HEK293 (cell line): Measurements from ENCODE around the gene RABIF.

ENCODE experiments used
- CTCF ChIA-PET: fragments of 350-600 bp; formaldehyde crosslinking; extraction: SDS; loops from one replicate; lab custom pipeline; 2021; ENCODE audit warnings: antibody characterized with exemption; lab: Yijun Ruan, JAX
- POLR2A ChIA-PET: fragments of 300-600 bp; formaldehyde crosslinking; extraction: SDS; loops from one replicate; lab custom pipeline; 2020; ENCODE audit warnings: antibody characterized with exemption, inconsistent platforms; lab: Yijun Ruan, JAX
- H3K27ac ChIP-seq: fragments of 200-500 bp; sonication (Bioruptor generic); 2 replicates; pipeline ENCODE4 v1.5.1; 2014; ENCODE audit warnings: low read depth, low read length, control low read depth, inconsistent platforms; ENCODE audit errors: extremely low read depth
- H3K36me3 ChIP-seq, 2 experiments: fragments of 200-500 bp in 1 of 2; sonication (Bioruptor generic) in 1 of 2; 1 replicate in 1 of 2; 2 replicates in 1 of 2; pipeline ENCODE4 v1.5.1; 2014 to 2017; ENCODE audit warnings: inconsistent platforms in 2 of 2, low read length in 2 of 2; ENCODE audit not compliant: control insufficient read depth in 2 of 2, insufficient read depth in 1 of 2
- H3K4me1 ChIP-seq: fragments of 200-500 bp; sonication (Bioruptor generic); 2 replicates; pipeline ENCODE4 v1.5.1; 2014; ENCODE audit warnings: mild to moderate bottlenecking, low read length, inconsistent platforms; ENCODE audit not compliant: control insufficient read depth, insufficient read depth
- H3K4me3 ChIP-seq: 2 replicates; pipeline ENCODE4 v1.5.1; 2011; ENCODE audit warnings: low read depth, mild to moderate bottlenecking, control low read depth, low read length, moderate library complexity
- H3K9me3 ChIP-seq: fragments of 200-500 bp; sonication (Bioruptor generic); 2 replicates; pipeline ENCODE4 v1.5.1; 2014; ENCODE audit warnings: low read depth, low read length, inconsistent platforms; ENCODE audit not compliant: control insufficient read depth, insufficient read depth
- BCL11A ChIP-seq: fragments of 450-650 bp; formaldehyde crosslinking; IDR thresholded peaks from 2 replicates; pipeline ENCODE4 v1.5.1; 2016; ENCODE audit warnings: low read depth, missing biosample characterization, missing genetic modification characterization
- GLIS1 ChIP-seq: fragments of 450-650 bp; formaldehyde crosslinking; IDR thresholded peaks from 2 replicates; pipeline ENCODE4 v1.5.1; 2016; ENCODE audit warnings: missing biosample characterization, missing genetic modification characterization
- KLF1 ChIP-seq: fragments of 450-650 bp; formaldehyde crosslinking; IDR thresholded peaks from 2 replicates; pipeline ENCODE4 v1.5.1; 2016; ENCODE audit warnings: missing biosample characterization, missing genetic modification characterization
- PRDM1 ChIP-seq: fragments of 450-650 bp; formaldehyde crosslinking; IDR thresholded peaks from 2 replicates; pipeline ENCODE4; 2016; ENCODE audit warnings: missing biosample characterization, missing genetic modification characterization
- RBAK ChIP-seq: fragments of 450-650 bp; formaldehyde crosslinking; IDR thresholded peaks from 2 replicates; pipeline ENCODE4 v1.5.1; 2016; ENCODE audit warnings: missing biosample characterization, missing genetic modification characterization
- SP7 ChIP-seq: fragments of 450-650 bp; formaldehyde crosslinking; IDR thresholded peaks from 2 replicates; pipeline ENCODE4 v1.5.1; 2016; ENCODE audit warnings: missing biosample characterization, missing genetic modification characterization
- ZBTB11 ChIP-seq: fragments of 450-650 bp; formaldehyde crosslinking; conservative IDR thresholded peaks from 2 replicates; pipeline ENCODE4 v1.5.1; 2016; ENCODE audit warnings: low read depth, missing biosample characterization, missing genetic modification characterization
- ZBTB17 ChIP-seq: fragments of 450-650 bp; formaldehyde crosslinking; IDR thresholded peaks from 2 replicates; pipeline ENCODE4 v1.5.1; 2016; ENCODE audit warnings: missing biosample characterization, missing genetic modification characterization
- ZBTB48 ChIP-seq: fragments of 450-650 bp; formaldehyde crosslinking; IDR thresholded peaks from 2 replicates; pipeline ENCODE4 v1.5.1; 2016; ENCODE audit warnings: missing biosample characterization, missing genetic modification characterization
- ZFP3 ChIP-seq: fragments of 450-650 bp; formaldehyde crosslinking; IDR thresholded peaks from 2 replicates; pipeline ENCODE4 v1.5.1; 2016; ENCODE audit warnings: low read depth, missing biosample characterization, missing genetic modification characterization
- ZNF114 ChIP-seq: fragments of 450-650 bp; formaldehyde crosslinking; IDR thresholded peaks from 2 replicates; pipeline ENCODE4 v1.5.0; 2017; ENCODE audit warnings: missing biosample characterization, missing genetic modification characterization
- ZNF140 ChIP-seq: fragments of 450-650 bp; formaldehyde crosslinking; IDR thresholded peaks from 2 replicates; pipeline ENCODE4 v1.5.1; 2016; ENCODE audit warnings: missing biosample characterization, missing genetic modification characterization
- ZNF2 ChIP-seq: fragments of 450-650 bp; formaldehyde crosslinking; IDR thresholded peaks from 2 replicates; pipeline ENCODE4 v1.5.1; 2016; ENCODE audit warnings: missing biosample characterization, missing genetic modification characterization
- ZNF248 ChIP-seq: fragments of 450-650 bp; formaldehyde crosslinking; IDR thresholded peaks from 2 replicates; pipeline ENCODE4 v1.5.1; 2017; ENCODE audit warnings: missing biosample characterization, missing genetic modification characterization
- ZNF350 ChIP-seq: fragments of 450-650 bp; formaldehyde crosslinking; IDR thresholded peaks from 2 replicates; pipeline ENCODE4 v1.5.0; 2017; ENCODE audit warnings: missing biosample characterization, mild to moderate bottlenecking, missing genetic modification characterization
- ZNF555 ChIP-seq: fragments of 450-650 bp; formaldehyde crosslinking; conservative IDR thresholded peaks from 2 replicates; pipeline ENCODE4 v1.5.1; 2017; ENCODE audit warnings: missing biosample characterization, mild to moderate bottlenecking, missing genetic modification characterization, inconsistent platforms
- ZNF777 ChIP-seq: fragments of 450-650 bp; formaldehyde crosslinking; IDR thresholded peaks from 2 replicates; pipeline ENCODE4 v1.5.1; 2017; ENCODE audit warnings: missing biosample characterization, missing genetic modification characterization, borderline replicate concordance
- TF ChIP-seq, protein P1 (sequence below): fragments of 450-650 bp; formaldehyde crosslinking; IDR thresholded peaks from 2 replicates; pipeline ENCODE4 v1.5.1; 2016; ENCODE audit warnings: missing biosample characterization, missing genetic modification characterization, borderline replicate concordance
- TF ChIP-seq, protein P2 (sequence below): fragments of 450-650 bp; IDR thresholded peaks from 2 replicates; pipeline ENCODE4 v1.5.1; 2018; ENCODE audit warnings: missing biosample characterization, mild to moderate bottlenecking, missing genetic modification characterization
- TF ChIP-seq, protein P3 (sequence below): fragments of 450-650 bp; IDR thresholded peaks from 2 replicates; pipeline ENCODE4 v1.5.1; 2018; ENCODE audit warnings: missing biosample characterization, missing genetic modification characterization

RABIF gene

GRCh38 chr1:202844935-202845334, 44.0 kb downstream of the RABIF start:
- no peaks in the 10 kb centered on the region for H3K9me3 ChIP-seq
- no peaks in the 10 kb centered on the region for H3K36me3 ChIP-seq
- POLR2A ChIA-PET = no interaction called here
- H3K27ac ChIP-seq = no peak overlapping the region
- TF ChIP-seq ZNF350 (tag by site-specific recombination) = no peak
- TF ChIP-seq ZNF777 (tag by site-specific recombination) = no peak
- TF ChIP-seq, protein P1, sequence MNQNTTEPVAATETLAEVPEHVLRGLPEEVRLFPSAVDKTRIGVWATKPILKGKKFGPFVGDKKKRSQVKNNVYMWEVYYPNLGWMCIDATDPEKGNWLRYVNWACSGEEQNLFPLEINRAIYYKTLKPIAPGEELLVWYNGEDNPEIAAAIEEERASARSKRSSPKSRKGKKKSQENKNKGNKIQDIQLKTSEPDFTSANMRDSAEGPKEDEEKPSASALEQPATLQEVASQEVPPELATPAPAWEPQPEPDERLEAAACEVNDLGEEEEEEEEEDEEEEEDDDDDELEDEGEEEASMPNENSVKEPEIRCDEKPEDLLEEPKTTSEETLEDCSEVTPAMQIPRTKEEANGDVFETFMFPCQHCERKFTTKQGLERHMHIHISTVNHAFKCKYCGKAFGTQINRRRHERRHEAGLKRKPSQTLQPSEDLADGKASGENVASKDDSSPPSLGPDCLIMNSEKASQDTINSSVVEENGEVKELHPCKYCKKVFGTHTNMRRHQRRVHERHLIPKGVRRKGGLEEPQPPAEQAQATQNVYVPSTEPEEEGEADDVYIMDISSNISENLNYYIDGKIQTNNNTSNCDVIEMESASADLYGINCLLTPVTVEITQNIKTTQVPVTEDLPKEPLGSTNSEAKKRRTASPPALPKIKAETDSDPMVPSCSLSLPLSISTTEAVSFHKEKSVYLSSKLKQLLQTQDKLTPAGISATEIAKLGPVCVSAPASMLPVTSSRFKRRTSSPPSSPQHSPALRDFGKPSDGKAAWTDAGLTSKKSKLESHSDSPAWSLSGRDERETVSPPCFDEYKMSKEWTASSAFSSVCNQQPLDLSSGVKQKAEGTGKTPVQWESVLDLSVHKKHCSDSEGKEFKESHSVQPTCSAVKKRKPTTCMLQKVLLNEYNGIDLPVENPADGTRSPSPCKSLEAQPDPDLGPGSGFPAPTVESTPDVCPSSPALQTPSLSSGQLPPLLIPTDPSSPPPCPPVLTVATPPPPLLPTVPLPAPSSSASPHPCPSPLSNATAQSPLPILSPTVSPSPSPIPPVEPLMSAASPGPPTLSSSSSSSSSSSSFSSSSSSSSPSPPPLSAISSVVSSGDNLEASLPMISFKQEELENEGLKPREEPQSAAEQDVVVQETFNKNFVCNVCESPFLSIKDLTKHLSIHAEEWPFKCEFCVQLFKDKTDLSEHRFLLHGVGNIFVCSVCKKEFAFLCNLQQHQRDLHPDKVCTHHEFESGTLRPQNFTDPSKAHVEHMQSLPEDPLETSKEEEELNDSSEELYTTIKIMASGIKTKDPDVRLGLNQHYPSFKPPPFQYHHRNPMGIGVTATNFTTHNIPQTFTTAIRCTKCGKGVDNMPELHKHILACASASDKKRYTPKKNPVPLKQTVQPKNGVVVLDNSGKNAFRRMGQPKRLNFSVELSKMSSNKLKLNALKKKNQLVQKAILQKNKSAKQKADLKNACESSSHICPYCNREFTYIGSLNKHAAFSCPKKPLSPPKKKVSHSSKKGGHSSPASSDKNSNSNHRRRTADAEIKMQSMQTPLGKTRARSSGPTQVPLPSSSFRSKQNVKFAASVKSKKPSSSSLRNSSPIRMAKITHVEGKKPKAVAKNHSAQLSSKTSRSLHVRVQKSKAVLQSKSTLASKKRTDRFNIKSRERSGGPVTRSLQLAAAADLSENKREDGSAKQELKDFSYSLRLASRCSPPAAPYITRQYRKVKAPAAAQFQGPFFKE (tag by site-specific recombination) = no peak
- TF ChIP-seq, protein P2, sequence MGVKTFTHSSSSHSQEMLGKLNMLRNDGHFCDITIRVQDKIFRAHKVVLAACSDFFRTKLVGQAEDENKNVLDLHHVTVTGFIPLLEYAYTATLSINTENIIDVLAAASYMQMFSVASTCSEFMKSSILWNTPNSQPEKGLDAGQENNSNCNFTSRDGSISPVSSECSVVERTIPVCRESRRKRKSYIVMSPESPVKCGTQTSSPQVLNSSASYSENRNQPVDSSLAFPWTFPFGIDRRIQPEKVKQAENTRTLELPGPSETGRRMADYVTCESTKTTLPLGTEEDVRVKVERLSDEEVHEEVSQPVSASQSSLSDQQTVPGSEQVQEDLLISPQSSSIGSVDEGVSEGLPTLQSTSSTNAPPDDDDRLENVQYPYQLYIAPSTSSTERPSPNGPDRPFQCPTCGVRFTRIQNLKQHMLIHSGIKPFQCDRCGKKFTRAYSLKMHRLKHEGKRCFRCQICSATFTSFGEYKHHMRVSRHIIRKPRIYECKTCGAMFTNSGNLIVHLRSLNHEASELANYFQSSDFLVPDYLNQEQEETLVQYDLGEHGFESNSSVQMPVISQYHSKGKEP = no peak
- TF ChIP-seq GLIS1 (tag by site-specific recombination) = no peak
- no peak for TF ChIP-seq ZBTB17 (tag by site-specific recombination)
- no peak for TF ChIP-seq RBAK (tag by site-specific recombination)
- TF ChIP-seq ZNF248 = no peak
- TF ChIP-seq ZNF140 = no peak
- no peak for TF ChIP-seq ZNF2 (tag by site-specific recombination)
- no peak for TF ChIP-seq ZNF114 (tag by site-specific recombination)
- no peak for TF ChIP-seq BCL11A (tag by site-specific recombination)
- no peak for TF ChIP-seq ZFP3 (tag by site-specific recombination)
- TF ChIP-seq ZNF555 (tag by site-specific recombination) = no peak
- TF ChIP-seq KLF1 (tag by site-specific recombination) = no peak
- no peak for TF ChIP-seq ZBTB48 (tag by site-specific recombination)
- no peak for TF ChIP-seq SP7 (tag by site-specific recombination)
- no peak for TF ChIP-seq PRDM1 (tag by site-specific recombination)
- no peak for TF ChIP-seq ZBTB11
- TF ChIP-seq, protein P3, sequence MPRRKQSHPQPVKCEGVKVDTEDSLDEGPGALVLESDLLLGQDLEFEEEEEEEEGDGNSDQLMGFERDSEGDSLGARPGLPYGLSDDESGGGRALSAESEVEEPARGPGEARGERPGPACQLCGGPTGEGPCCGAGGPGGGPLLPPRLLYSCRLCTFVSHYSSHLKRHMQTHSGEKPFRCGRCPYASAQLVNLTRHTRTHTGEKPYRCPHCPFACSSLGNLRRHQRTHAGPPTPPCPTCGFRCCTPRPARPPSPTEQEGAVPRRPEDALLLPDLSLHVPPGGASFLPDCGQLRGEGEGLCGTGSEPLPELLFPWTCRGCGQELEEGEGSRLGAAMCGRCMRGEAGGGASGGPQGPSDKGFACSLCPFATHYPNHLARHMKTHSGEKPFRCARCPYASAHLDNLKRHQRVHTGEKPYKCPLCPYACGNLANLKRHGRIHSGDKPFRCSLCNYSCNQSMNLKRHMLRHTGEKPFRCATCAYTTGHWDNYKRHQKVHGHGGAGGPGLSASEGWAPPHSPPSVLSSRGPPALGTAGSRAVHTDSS = no peak
- no peaks in the 10 kb centered on the region for H3K4me1 ChIP-seq
- no peak overlapping the region for H3K4me3 ChIP-seq
- CTCF ChIA-PET = no interaction called here
